ENCODE data around the gene ARTN. TPM values are rescaled to one million over a fixed set of nuclear protein-coding genes. Genes with fewer than 3 reads are reported as not detected.

ARTN gene
- total and polyA plus RNA-seq, 2 experiments from 2014 or later = 6.7 to 35.7 TPM

DNA sequence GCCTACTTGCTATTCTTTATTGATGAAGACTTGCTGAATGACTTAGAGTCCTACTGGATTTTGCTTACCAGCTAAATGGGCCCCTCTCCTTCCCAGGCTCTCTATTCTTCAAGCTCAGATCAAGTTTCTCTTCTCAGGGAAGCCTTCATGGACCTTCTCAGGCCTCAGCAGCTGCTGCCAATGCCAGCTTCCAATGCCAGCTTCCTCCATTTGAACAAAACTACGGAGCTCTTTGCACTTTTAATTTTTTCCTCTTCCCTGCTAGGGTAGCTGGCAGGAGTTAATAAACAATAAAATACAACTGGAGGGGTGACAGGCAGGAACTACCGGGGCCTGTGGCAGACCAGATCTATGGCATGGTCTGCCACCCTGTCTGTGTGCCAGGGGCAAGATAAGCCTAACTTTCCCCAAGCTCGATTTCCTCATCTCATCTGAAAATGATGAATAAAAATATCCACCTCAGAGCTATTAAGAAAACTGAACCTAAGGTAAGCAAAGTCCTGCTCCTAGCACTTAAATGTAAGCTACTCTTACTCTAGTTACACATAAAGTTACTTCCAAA is 12.2 kb downstream of the ARTN start:
- no peak for TF ChIP-seq EZH2phosphoT487 (IDR thresholded peaks at IDR 0.05; ENCODE audit: unreplicated experiment)
- no peak for TF ChIP-seq ZNF114 (CRISPR knock-in tag; IDR thresholded peaks at IDR 0.05)
- no peak for TF ChIP-seq CREB1 (CRISPR knock-in tag; IDR thresholded peaks at IDR 0.05; ENCODE audit: low read depth)
- TF ChIP-seq, protein P1, sequence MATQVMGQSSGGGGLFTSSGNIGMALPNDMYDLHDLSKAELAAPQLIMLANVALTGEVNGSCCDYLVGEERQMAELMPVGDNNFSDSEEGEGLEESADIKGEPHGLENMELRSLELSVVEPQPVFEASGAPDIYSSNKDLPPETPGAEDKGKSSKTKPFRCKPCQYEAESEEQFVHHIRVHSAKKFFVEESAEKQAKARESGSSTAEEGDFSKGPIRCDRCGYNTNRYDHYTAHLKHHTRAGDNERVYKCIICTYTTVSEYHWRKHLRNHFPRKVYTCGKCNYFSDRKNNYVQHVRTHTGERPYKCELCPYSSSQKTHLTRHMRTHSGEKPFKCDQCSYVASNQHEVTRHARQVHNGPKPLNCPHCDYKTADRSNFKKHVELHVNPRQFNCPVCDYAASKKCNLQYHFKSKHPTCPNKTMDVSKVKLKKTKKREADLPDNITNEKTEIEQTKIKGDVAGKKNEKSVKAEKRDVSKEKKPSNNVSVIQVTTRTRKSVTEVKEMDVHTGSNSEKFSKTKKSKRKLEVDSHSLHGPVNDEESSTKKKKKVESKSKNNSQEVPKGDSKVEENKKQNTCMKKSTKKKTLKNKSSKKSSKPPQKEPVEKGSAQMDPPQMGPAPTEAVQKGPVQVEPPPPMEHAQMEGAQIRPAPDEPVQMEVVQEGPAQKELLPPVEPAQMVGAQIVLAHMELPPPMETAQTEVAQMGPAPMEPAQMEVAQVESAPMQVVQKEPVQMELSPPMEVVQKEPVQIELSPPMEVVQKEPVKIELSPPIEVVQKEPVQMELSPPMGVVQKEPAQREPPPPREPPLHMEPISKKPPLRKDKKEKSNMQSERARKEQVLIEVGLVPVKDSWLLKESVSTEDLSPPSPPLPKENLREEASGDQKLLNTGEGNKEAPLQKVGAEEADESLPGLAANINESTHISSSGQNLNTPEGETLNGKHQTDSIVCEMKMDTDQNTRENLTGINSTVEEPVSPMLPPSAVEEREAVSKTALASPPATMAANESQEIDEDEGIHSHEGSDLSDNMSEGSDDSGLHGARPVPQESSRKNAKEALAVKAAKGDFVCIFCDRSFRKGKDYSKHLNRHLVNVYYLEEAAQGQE (IDR thresholded peaks at IDR 0.05; ENCODE audit: unreplicated experiment) = no peak
- TF ChIP-seq POLR2AphosphoS5 (IDR thresholded peaks at IDR 0.05; ENCODE audit: low read depth) = no peak
- TF ChIP-seq ZNF331 (CRISPR knock-in tag; IDR thresholded peaks at IDR 0.05; ENCODE audit: low read depth) = no peak
- no peak for TF ChIP-seq JUNB (IDR thresholded peaks at IDR 0.05; ENCODE audit: unreplicated experiment)
- TF ChIP-seq NANOG (IDR thresholded peaks at IDR 0.05; ENCODE audit: borderline replicate concordance) = no peak
- TF ChIP-seq, protein P2, sequence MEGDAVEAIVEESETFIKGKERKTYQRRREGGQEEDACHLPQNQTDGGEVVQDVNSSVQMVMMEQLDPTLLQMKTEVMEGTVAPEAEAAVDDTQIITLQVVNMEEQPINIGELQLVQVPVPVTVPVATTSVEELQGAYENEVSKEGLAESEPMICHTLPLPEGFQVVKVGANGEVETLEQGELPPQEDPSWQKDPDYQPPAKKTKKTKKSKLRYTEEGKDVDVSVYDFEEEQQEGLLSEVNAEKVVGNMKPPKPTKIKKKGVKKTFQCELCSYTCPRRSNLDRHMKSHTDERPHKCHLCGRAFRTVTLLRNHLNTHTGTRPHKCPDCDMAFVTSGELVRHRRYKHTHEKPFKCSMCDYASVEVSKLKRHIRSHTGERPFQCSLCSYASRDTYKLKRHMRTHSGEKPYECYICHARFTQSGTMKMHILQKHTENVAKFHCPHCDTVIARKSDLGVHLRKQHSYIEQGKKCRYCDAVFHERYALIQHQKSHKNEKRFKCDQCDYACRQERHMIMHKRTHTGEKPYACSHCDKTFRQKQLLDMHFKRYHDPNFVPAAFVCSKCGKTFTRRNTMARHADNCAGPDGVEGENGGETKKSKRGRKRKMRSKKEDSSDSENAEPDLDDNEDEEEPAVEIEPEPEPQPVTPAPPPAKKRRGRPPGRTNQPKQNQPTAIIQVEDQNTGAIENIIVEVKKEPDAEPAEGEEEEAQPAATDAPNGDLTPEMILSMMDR (conservative IDR thresholded peaks at IDR 0.05; ENCODE audit: low read depth in 2 of 2) = no peak
- no peak for TF ChIP-seq EZH2 (IDR thresholded peaks at IDR 0.05; ENCODE audit: low read depth, unreplicated experiment)
- TF ChIP-seq, protein P3, sequence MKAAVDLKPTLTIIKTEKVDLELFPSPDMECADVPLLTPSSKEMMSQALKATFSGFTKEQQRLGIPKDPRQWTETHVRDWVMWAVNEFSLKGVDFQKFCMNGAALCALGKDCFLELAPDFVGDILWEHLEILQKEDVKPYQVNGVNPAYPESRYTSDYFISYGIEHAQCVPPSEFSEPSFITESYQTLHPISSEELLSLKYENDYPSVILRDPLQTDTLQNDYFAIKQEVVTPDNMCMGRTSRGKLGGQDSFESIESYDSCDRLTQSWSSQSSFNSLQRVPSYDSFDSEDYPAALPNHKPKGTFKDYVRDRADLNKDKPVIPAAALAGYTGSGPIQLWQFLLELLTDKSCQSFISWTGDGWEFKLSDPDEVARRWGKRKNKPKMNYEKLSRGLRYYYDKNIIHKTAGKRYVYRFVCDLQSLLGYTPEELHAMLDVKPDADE (IDR thresholded peaks at IDR 0.05) = no peak
- TF ChIP-seq STAT1 (IDR thresholded peaks at IDR 0.05; ENCODE audit: unreplicated experiment) = no peak
- TF ChIP-seq, protein P4, sequence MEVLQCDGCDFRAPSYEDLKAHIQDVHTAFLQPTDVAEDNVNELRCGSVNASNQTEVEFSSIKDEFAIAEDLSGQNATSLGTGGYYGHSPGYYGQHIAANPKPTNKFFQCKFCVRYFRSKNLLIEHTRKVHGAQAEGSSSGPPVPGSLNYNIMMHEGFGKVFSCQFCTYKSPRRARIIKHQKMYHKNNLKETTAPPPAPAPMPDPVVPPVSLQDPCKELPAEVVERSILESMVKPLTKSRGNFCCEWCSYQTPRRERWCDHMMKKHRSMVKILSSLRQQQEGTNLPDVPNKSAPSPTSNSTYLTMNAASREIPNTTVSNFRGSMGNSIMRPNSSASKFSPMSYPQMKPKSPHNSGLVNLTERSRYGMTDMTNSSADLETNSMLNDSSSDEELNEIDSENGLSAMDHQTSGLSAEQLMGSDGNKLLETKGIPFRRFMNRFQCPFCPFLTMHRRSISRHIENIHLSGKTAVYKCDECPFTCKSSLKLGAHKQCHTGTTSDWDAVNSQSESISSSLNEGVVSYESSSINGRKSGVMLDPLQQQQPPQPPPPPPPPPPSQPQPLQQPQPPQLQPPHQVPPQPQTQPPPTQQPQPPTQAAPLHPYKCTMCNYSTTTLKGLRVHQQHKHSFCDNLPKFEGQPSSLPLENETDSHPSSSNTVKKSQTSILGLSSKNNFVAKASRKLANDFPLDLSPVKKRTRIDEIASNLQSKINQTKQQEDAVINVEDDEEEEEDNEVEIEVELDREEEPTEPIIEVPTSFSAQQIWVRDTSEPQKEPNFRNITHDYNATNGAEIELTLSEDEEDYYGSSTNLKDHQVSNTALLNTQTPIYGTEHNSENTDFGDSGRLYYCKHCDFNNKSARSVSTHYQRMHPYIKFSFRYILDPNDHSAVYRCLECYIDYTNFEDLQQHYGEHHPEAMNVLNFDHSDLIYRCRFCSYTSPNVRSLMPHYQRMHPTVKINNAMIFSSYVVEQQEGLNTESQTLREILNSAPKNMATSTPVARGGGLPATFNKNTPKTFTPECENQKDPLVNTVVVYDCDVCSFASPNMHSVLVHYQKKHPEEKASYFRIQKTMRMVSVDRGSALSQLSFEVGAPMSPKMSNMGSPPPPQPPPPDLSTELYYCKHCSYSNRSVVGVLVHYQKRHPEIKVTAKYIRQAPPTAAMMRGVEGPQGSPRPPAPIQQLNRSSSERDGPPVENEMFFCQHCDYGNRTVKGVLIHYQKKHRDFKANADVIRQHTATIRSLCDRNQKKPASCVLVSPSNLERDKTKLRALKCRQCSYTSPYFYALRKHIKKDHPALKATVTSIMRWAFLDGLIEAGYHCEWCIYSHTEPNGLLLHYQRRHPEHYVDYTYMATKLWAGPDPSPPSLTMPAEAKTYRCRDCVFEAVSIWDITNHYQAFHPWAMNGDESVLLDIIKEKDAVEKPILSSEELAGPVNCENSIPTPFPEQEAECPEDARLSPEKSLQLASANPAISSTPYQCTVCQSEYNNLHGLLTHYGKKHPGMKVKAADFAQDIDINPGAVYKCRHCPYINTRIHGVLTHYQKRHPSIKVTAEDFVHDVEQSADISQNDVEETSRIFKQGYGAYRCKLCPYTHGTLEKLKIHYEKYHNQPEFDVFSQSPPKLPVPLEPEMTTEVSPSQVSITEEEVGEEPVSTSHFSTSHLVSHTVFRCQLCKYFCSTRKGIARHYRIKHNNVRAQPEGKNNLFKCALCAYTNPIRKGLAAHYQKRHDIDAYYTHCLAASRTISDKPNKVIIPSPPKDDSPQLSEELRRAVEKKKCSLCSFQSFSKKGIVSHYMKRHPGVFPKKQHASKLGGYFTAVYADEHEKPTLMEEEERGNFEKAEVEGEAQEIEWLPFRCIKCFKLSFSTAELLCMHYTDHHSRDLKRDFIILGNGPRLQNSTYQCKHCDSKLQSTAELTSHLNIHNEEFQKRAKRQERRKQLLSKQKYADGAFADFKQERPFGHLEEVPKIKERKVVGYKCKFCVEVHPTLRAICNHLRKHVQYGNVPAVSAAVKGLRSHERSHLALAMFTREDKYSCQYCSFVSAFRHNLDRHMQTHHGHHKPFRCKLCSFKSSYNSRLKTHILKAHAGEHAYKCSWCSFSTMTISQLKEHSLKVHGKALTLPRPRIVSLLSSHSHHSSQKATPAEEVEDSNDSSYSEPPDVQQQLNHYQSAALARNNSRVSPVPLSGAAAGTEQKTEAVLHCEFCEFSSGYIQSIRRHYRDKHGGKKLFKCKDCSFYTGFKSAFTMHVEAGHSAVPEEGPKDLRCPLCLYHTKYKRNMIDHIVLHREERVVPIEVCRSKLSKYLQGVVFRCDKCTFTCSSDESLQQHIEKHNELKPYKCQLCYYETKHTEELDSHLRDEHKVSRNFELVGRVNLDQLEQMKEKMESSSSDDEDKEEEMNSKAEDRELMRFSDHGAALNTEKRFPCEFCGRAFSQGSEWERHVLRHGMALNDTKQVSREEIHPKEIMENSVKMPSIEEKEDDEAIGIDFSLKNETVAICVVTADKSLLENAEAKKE (CRISPR knock-in tag; IDR thresholded peaks at IDR 0.05) = no peak
- peak overlapping the region; percentile 81; the same call in 1 of the 2 replicates for H3K27ac Mint-ChIP-seq
- H3K4me1 Mint-ChIP-seq = peaks cover 31% of the 10 kb centered on the region
- ATAC-seq = no peak
- H3K9me2 ChIP-seq (ENCODE audit: insufficient read depth) = no peaks in the 10 kb centered on the region
- 0 out of 2 replicates have a peak, but pooled peaks cover 7% of the 10 kb centered on the region for H3F3A ChIP-seq (replicated peaks; ENCODE audit: low read depth)
- H2AFZ ChIP-seq = peak overlapping the region; percentile 60; the same call in 1 of the 2 replicates
- H3K4me2 ChIP-seq = peak overlapping the region; percentile 97
- H3K4me1 ChIP-seq (ENCODE audit: insufficient read depth) = peaks cover 5% of the 10 kb centered on the region
- peak overlapping the region; percentile 88 for H3K4me3 ChIP-seq
- no peaks in the 10 kb centered on the region for H3K36me3 ChIP-seq (ENCODE audit: insufficient read depth)
- DNase-seq (ENCODE audit: low spot score) = no peak
- peaks cover 6% of the 10 kb centered on the region for H3K27me3 Mint-ChIP-seq (ENCODE audit: insufficient read depth, low read depth, poor library complexity)
- no peaks in the 10 kb centered on the region; the same call in 2 of the 3 replicates for H3K36me3 Mint-ChIP-seq (ENCODE audit: low read depth)
- H3K79me2 ChIP-seq (replicated peaks; ENCODE audit: insufficient read depth) = no peaks in the 10 kb centered on the region; the same call in 1 of the 2 replicates
- H3K4me3 Mint-ChIP-seq = peak overlapping the region; percentile 88
- no peaks in the 10 kb centered on the region for H3K27me3 ChIP-seq (ENCODE audit: insufficient read depth)
- H4K20me1 ChIP-seq (replicated peaks; ENCODE audit: insufficient read depth) = no peaks in the 10 kb centered on the region; the same call in 1 of the 2 replicates
- no peaks in the 10 kb centered on the region for H3K9me3 Mint-ChIP-seq
- H3K27ac ChIP-seq (ENCODE audit: low read depth) = no peak overlapping the region

Data from GM23338 (cell line).